HG03565 (cell line): Measurements from ENCODE around the gene SDS.

Experiments
- ATAC-seq: cut with Tn5 transposase; IDR thresholded peaks from one replicate; pipeline ENCODE4 v1.9.1; 2021; ENCODE audit warnings: mild to moderate bottlenecking, moderate library complexity; ENCODE audit not compliant: unreplicated experiment

Gene SDS, protein sequence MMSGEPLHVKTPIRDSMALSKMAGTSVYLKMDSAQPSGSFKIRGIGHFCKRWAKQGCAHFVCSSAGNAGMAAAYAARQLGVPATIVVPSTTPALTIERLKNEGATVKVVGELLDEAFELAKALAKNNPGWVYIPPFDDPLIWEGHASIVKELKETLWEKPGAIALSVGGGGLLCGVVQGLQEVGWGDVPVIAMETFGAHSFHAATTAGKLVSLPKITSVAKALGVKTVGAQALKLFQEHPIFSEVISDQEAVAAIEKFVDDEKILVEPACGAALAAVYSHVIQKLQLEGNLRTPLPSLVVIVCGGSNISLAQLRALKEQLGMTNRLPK

GRCh38 chr12:113403435-113404415 is at the start of gene SDS:
Gene SDS (minus strand): TSS chr12:113403887. CDS start chr12:113399708, 4,179 bp downstream.
- ATAC-seq, result no peak

DNA sequence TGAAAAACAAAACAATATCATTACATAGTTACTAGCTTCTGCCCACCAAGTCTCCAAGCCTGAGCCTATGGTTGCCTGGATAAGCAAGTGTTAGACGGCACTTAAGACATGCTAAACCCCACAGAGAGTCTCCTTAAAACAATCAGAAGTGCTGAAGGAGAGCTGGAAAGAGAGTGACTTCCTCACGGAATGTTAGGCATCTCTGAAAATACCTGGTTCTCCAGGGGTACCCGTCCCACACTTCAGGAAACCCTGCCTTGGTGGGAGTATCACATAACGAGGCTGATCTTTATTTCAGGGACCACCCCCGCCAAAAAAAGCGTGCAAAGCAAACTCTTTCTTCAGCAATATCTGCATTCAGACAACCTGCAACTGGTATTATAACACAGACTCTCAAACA is 49.6 kb upstream of the SDS start:
- no peak for ATAC-seq

GRCh38 chr12:113452458-113452857 is 48.8 kb upstream of the SDS start:
- no peak for ATAC-seq

GRCh38 chr12:113449839-113450238 is 46.2 kb upstream of the SDS start:
- no peak for ATAC-seq

GRCh38 chr12:113449299-113449698 is 45.6 kb upstream of the SDS start:
- ATAC-seq, result no peak

GRCh38 chr12:113448873-113449272 is 45.2 kb upstream of the SDS start:
- ATAC-seq, result no peak

DNA sequence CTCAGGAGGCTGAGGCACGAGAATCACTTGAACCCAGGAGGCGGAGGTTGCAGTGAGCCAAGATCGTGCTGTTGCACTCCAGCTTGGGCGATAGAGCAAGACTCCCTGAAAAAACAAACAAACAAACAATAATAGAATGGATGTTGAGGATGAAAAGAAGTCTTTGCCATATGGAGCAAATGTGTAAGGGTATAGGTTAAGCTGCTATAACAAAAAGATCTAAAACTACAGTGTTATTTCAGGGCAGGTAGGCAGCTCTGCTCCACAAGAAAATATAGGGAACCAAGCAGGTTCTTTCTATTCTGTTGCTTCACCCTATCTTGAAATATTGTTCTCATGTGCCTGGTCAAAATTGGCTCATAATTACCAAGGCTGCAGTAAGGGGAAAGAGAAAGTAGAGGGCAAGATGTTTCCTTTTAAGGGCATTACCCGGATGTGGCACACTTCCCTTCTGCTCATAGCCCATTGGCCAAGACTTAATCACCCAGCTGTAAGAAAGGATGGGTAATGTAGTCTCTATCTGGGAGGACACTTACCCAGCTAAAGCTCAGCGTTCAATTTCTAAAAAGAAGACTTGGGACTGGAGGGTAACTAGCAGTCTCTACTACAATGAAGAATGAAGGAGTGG is 42.0 kb upstream of the SDS start:
- no peak for ATAC-seq

DNA sequence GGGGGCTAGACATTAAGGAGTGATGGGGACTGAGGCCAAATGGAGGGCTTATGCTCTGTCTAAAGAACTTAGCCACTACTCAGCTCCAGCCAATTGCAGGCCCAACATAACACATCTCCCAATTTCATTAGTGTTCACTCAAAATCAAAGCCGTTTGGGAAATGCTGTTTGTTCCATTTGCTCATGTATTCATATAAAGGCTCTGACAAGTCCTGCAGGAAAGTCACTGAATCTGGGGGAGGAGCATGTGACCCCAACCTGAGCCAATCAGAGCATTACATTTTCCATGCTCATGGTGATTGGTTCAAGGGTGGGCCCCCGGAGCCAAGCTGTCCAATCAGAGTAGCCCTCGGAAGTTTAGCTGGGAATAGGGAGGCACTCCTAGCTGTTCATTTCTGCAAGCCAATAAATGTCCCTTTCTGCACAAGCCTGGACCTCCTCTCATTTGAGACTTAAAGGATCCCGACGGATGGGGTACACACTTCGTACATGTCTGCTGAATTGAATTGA is 39.4 kb upstream of the SDS start:
- ATAC-seq, result no peak

DNA sequence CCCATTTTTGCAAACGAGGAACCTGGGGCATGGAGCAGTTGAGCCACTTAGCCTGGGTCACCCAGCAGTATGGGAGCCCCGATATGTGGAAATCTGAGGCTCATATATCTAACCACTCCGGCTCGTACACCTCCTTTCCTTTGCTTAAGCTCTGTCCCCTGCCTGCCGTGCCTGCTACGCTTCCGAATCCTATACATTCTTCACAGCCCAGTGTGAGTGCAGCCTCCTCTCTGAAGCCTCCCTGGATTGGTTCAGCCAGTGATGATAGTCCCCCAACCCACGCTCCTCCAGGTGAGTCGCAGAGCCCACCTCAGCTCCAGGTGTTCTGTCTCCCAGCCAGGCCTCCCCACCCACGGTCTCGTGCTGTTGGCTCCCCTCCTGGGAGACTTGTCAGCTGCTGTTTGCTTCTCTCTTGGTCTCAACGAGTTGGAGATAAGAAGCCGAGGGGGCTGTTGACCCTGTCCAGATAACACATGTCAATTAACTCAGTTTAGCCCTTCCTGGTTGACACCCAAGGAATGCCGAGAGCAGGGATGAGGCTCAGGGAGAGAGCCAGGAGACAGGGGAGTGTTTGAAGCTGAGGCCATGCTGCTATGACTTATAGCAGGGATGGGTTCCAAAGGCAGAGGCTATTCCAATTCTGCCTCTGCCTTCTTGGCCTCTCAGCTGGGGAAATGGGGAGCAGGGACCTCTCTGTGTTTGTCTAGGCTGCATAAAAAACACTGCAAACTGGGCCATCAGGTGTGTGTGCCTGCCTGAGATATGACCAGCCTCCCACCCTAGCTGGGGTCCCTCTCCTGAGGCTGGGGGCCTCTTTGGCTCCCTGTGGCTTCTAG is 37.5 kb upstream of the SDS start:
- no peak for ATAC-seq

- no peak for ATAC-seq
These were observed 36.6 kb upstream of the SDS start for GRCh38 chr12:113440336-113440735.

GRCh38 chr12:113439606-113440030 is 35.9 kb upstream of the SDS start:
- no peak for ATAC-seq

DNA sequence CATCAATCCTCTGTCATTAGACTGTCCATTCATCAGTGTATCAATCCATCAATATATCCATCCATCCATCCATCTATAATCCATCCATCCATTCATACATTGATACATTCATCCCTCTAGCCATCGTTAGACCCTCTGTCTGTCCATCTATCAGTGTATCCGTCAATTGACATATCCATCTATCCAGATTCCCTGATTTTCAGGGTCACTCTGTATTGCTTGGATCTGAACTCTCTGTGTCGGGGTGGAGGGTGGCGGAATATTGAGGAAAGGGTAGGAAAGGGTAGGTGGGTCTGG is 35.6 kb upstream of the SDS start:
- no peak for ATAC-seq

GRCh38 chr12:113438523-113439300 is 35.0 kb upstream of the SDS start:
- ATAC-seq, result no peak

GRCh38 chr12:113437729-113438100 is 34.0 kb upstream of the SDS start:
- ATAC-seq, result no peak

DNA sequence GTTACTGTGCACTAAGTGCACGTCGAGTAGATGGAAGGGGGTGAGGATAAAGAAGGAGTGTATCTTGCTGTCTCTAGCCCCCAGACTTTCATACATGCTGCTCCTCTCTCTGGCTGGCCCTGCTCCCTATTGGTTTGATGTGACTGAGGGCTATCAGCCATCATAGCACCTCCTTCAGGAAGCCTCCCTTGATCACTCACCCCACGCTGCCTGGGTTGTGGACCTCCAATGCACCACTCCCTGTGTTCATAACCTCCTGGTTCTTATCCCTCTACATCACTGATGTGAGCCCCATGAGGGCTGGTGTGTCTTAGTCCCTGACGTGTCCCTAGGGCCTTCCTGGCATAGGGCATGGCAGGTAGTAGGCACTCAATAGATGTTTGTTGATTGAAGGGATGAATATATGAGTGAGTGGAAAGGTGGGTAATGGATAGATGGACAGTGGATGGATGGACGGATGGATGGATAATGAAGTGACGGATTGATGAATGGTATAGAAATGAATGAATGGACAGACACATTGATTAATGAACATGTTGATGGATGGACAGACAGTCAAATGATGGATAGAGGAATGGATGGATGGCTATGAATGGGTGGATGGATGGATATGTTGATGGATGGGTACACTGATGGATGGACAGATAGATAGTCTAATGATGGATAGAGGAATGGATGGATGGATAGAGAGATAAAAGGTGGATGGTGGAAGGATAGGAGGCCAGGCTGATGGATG is 33.5 kb upstream of the SDS start:
- ATAC-seq, result no peak

GRCh38 chr12:113436586-113436985 is 32.9 kb upstream of the SDS start:
- no peak for ATAC-seq

- ATAC-seq, result no peak
These were observed 31.7 kb upstream of the SDS start for GRCh38 chr12:113435367-113435766.

DNA sequence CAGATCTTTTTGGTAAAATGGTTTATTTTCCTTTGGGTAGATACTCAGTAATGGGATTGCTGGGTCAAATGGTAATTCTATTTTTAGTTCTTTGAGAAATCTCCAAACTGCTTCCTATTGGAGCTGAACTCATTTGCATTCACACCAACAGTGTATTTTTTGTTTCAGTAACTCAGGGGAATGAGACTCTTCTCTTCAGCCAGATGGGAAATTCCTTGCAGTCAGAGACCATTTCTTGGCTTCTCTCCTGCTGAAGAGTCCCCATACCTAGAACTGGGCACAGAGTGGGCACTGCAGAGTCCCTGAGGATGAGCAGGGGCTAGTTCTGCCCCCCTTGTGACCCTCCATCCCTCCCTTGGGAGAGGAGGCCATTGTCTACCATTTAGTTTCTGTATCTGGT is 29.3 kb upstream of the SDS start:
- no peak for ATAC-seq

- ATAC-seq, result no peak
These were observed 24.8 kb upstream of the SDS start for GRCh38 chr12:113428482-113428881.
